HepG2 (cell line): Measurements from ENCODE around the gene PBX4. TPM values are rescaled to one million over a fixed set of nuclear protein-coding genes. Genes with fewer than 3 reads are reported as not detected.

Experiments used
- ATAD3A ChIP-seq: sonication (generic); formaldehyde crosslinking; IDR thresholded peaks from 2 replicates; pipeline ENCODE4 v1.4.0; 2020; ENCODE audit warnings: missing genetic modification reagents
- BRF2 ChIP-seq: sonication (generic); formaldehyde crosslinking; IDR thresholded peaks from 2 replicates; pipeline ENCODE4 v1.8.1; 2022; ENCODE audit warnings: mild to moderate bottlenecking, missing genetic modification reagents
- HINFP ChIP-seq: sonication (generic); formaldehyde crosslinking; IDR thresholded peaks from 2 replicates; pipeline ENCODE4 v1.4.0; 2020; ENCODE audit warnings: low read depth, mild to moderate bottlenecking, missing genetic modification reagents
- HNRNPLL ChIP-seq: fragments of 200-400 bp; formaldehyde crosslinking; IDR thresholded peaks from 2 replicates; pipeline ENCODE4 v1.6.1; 2017; ENCODE audit warnings: mild to moderate bottlenecking, low read depth, low read length; ENCODE audit not compliant: poor library complexity, severe bottlenecking
- MIER2 ChIP-seq: IDR thresholded peaks from 2 replicates; pipeline ENCODE4 v1.6.1; 2016; ENCODE audit warnings: missing biosample characterization, missing genetic modification reagents
- MXD3 ChIP-seq: IDR thresholded peaks from 2 replicates; pipeline ENCODE4 v1.6.1; 2016; ENCODE audit warnings: mild to moderate bottlenecking, missing biosample characterization, missing genetic modification reagents
- NRL ChIP-seq: sonication (generic); formaldehyde crosslinking; IDR thresholded peaks from 2 replicates; pipeline ENCODE4 v1.5.0; 2020; ENCODE audit warnings: missing genetic modification reagents, mild to moderate bottlenecking, moderate library complexity, borderline replicate concordance
- PLSCR1 ChIP-seq: sonication (generic); formaldehyde crosslinking; IDR thresholded peaks from 2 replicates; pipeline ENCODE4 v1.5.0; 2020; ENCODE audit warnings: missing genetic modification reagents, mild to moderate bottlenecking, borderline replicate concordance
- SMARCE1 ChIP-seq: fragments of 450-650 bp; IDR thresholded peaks from 2 replicates; pipeline ENCODE4 v1.6.1; 2017; ENCODE audit warnings: borderline replicate concordance
- SNAPC4 ChIP-seq: sonication (generic); formaldehyde crosslinking; IDR thresholded peaks from 2 replicates; pipeline ENCODE4 v1.4.0; 2020; ENCODE audit warnings: mild to moderate bottlenecking, missing genetic modification reagents
- USF2 ChIP-seq, 2 experiments: sonication (generic) in 1 of 2; formaldehyde crosslinking in 1 of 2; IDR thresholded peaks; 2 replicates each; pipeline versions ENCODE4 v1.5.1 to v1.6.1; 2011 to 2020; ENCODE audit warnings: borderline replicate concordance in 1 of 2, low read depth in 1 of 2, low read length in 1 of 2, mild to moderate bottlenecking in 1 of 2, missing genetic modification reagents in 1 of 2, moderate library complexity in 1 of 2
- YEATS2 ChIP-seq: sonication (generic); formaldehyde crosslinking; IDR thresholded peaks from 2 replicates; pipeline ENCODE4 v1.4.0; 2020; ENCODE audit warnings: missing genetic modification reagents, borderline replicate concordance
- ZBTB1 ChIP-seq: sonication (generic); formaldehyde crosslinking; IDR thresholded peaks from 2 replicates; pipeline ENCODE4 v1.4.0; 2020; ENCODE audit warnings: missing genetic modification reagents, borderline replicate concordance
- ZNF484 ChIP-seq: sonication (generic); formaldehyde crosslinking; IDR thresholded peaks from 2 replicates; pipeline ENCODE4 v1.5.1; 2020; ENCODE audit warnings: mild to moderate bottlenecking, low read depth, missing genetic modification reagents, borderline replicate concordance
- ZNF550 ChIP-seq: sonication (generic); formaldehyde crosslinking; IDR thresholded peaks from 2 replicates; pipeline ENCODE4 v1.4.0; 2020; ENCODE audit warnings: mild to moderate bottlenecking, missing genetic modification reagents, borderline replicate concordance
- ZSCAN9 ChIP-seq: IDR thresholded peaks from 2 replicates; pipeline ENCODE4 v1.6.1; 2016; ENCODE audit warnings: borderline replicate concordance
- polyA plus RNA-seq, 8 experiments: library from polyadenylated mRNA; depleted of rRNA in 3 of 8; stranded (reverse) in 7 of 8; unstranded in 1 of 8; fragments of >200 nt; fragmentation: Illumina TruSeq in 4 of 8; extraction: Trizol in 4 of 8; gene quantifications; 2 replicates each; pipeline versions ENCODE4 v1.2.1 to v1.2.3, GENCODE V29; 2011 to 2016; ENCODE audit warnings: low read depth in 4 of 8, missing spikeins in 1 of 8, mixed read lengths in 1 of 8; ENCODE audit not compliant: insufficient read depth in 1 of 8
- total RNA-seq, 5 experiments: library from RNA; depleted of rRNA; stranded (reverse); fragments of >200 nt; fragmentation: Illumina TruSeq; extraction: Trizol; gene quantifications; 2 replicates each; pipeline ENCODE4 v1.2.3, GENCODE V29; 2016; ENCODE audit warnings: low read depth in 1 of 5

PBX4 gene
- total and polyA plus RNA-seq, 2 of the 13 experiments (the other 11 are each of a cell fraction or from before 2014, with no cell fraction given) = not detected

GRCh38 chr19:19663256-19664120 is 45.0 kb upstream of the PBX4 start, which contains the start of gene ATP13A1 (continued):
- TF ChIP-seq BRF2 (CRISPR knock-in tag) (0 out of 2 replicates have a peak, but pooled peaks have one; percentile 61), SMARCE1 (no peak), HNRNPLL (peak; percentile 46), USF2 (IDR thresholded peaks at IDR 0.05; ENCODE audit: low read depth, low read length) (no peak), USF2 (CRISPR knock-in tag; IDR thresholded peaks at IDR 0.05; ENCODE audit: borderline replicate concordance) (no peak), PLSCR1 (CRISPR knock-in tag) (no peak), SNAPC4 (CRISPR knock-in tag) (no peak), ZSCAN9 (CRISPR knock-in tag) (no peak), ZNF550 (CRISPR knock-in tag) (no peak), ZBTB1 (CRISPR knock-in tag) (no peak), NRL (CRISPR knock-in tag) (no peak), HINFP (CRISPR knock-in tag) (no peak), MXD3 (peak; percentile 77), ATAD3A (CRISPR knock-in tag) (no peak), YEATS2 (CRISPR knock-in tag) (no peak), ZNF484 (CRISPR knock-in tag) (no peak), MIER2 (no peak)
